LNCaP clone FGC (cell line): Measurements from ENCODE around the gene DIP2A.
"Not testable (repeated sequence)": the region's sequence is repeated elsewhere in the genome, so short reads cannot be mapped to it uniquely, and the experiment has no call there.

ENCODE experiments used
- DNase-seq: peaks from one replicate; pipeline ENCODE4 v3.0.0-alpha.2; 2011; ENCODE audit warnings: low read depth
- H3K4me3 ChIP-seq: 2 replicates; pipeline ENCODE4 v1.5.1; 2011; ENCODE audit warnings: mild to moderate bottlenecking, low read depth, low read length, control low read depth
- CTCF ChIP-seq: IDR thresholded peaks from 2 replicates; pipeline ENCODE4 v1.5.1; 2012; ENCODE audit warnings: mild to moderate bottlenecking; ENCODE audit not compliant: control insufficient read depth, insufficient read depth; ENCODE audit errors: extremely low read depth

Gene DIP2A

GRCh38 chr21:46518983-46519583, 60.4 kb downstream of the DIP2A start:
- TF ChIP-seq CTCF, result no peak
- H3K4me3 ChIP-seq, result no peak overlapping the region
- no peak for DNase-seq

- not testable (repeated sequence) for DNase-seq
These were observed 68.7 kb downstream of the DIP2A start for GRCh38 chr21:46527393-46527792.

GRCh38 chr21:46527801-46528200, 69.1 kb downstream of the DIP2A start:
- no peak overlapping the region for H3K4me3 ChIP-seq
- TF ChIP-seq CTCF, result no peak
- DNase-seq, result no peak

More at GRCh38 chr21:46527393-46527792, 68.7 kb downstream of the DIP2A start:
- not testable (repeated sequence) for H3K4me3 ChIP-seq

GRCh38 chr21:46532080-46532479, 73.4 kb downstream of the DIP2A start:
- no peak for TF ChIP-seq CTCF
- DNase-seq, result no peak
- H3K4me3 ChIP-seq, result no peak overlapping the region

- TF ChIP-seq CTCF, result no peak
- no peak for DNase-seq
- no peak overlapping the region for H3K4me3 ChIP-seq
These were observed 78.3 kb downstream of the DIP2A start for GRCh38 chr21:46537026-46537425.

GRCh38 chr21:46538262-46538661, 79.6 kb downstream of the DIP2A start:
- H3K4me3 ChIP-seq, result no peak overlapping the region
- TF ChIP-seq CTCF, result no peak
- no peak for DNase-seq

- H3K4me3 ChIP-seq, result no peak overlapping the region
- DNase-seq, result no peak
- TF ChIP-seq CTCF, result no peak
These were observed 80.4 kb downstream of the DIP2A start for GRCh38 chr21:46538851-46539666.
